ENCODE results near the gene CORIN. TPM values are rescaled to one million over a fixed set of nuclear protein-coding genes. Genes with fewer than 3 reads are reported as not detected.

Gene CORIN
- total and polyA plus RNA-seq, 2 experiments from 2014 or later, result not detected

GRCh38 chr4:47647544-47647943 lies 190.3 kb downstream of the CORIN start:
- Mint-ChIP-seq H3K9me3 (no peaks in the 10 kb centered on the region), H3K4me1 (peaks cover 12% of the 10 kb centered on the region), H3K27ac (no peak overlapping the region), H3K36me3 (ENCODE audit: low read depth) (no peaks in the 10 kb centered on the region), H3K4me3 (no peak overlapping the region), H3K27me3 (ENCODE audit: insufficient read depth, low read depth, poor library complexity) (no peaks in the 10 kb centered on the region)
- H3K27ac ChIP-seq (ENCODE audit: low read depth), result no peak overlapping the region
- no peak overlapping the region for H3K4me2 ChIP-seq
- no peaks in the 10 kb centered on the region for H3K9me2 ChIP-seq (ENCODE audit: insufficient read depth)
- H3K36me3 ChIP-seq (ENCODE audit: insufficient read depth), result no peaks in the 10 kb centered on the region
- H3K4me3 ChIP-seq, result no peak overlapping the region
- DNase-seq (ENCODE audit: low spot score), result no peak
- no peaks in the 10 kb centered on the region for H3K79me2 ChIP-seq (replicated peaks; ENCODE audit: insufficient read depth)
- H4K20me1 ChIP-seq (replicated peaks; ENCODE audit: insufficient read depth), result no peaks in the 10 kb centered on the region
- no peak overlapping the region for H2AFZ ChIP-seq
- peaks cover 9% of the 10 kb centered on the region for H3K4me1 ChIP-seq (ENCODE audit: insufficient read depth)
- TF ChIP-seq REST (IDR thresholded peaks at IDR 0.05; ENCODE audit: unreplicated experiment) (no peak), JUNB (IDR thresholded peaks at IDR 0.05; ENCODE audit: unreplicated experiment) (no peak), STAT1 (IDR thresholded peaks at IDR 0.05; ENCODE audit: unreplicated experiment) (no peak), NANOG (IDR thresholded peaks at IDR 0.05; ENCODE audit: borderline replicate concordance) (no peak), CTCF (conservative IDR thresholded peaks at IDR 0.05; ENCODE audit: low read depth in 2 of 2) (no peak), POLR2AphosphoS5 (IDR thresholded peaks at IDR 0.05; ENCODE audit: low read depth) (no peak), CREB1 (CRISPR knock-in tag; IDR thresholded peaks at IDR 0.05; ENCODE audit: low read depth) (no peak), EZH2 (IDR thresholded peaks at IDR 0.05; ENCODE audit: low read depth, unreplicated experiment) (no peak), ETS1 (IDR thresholded peaks at IDR 0.05) (no peak), ZNF462 (CRISPR knock-in tag; IDR thresholded peaks at IDR 0.05) (no peak), ZNF114 (CRISPR knock-in tag; IDR thresholded peaks at IDR 0.05) (no peak), ZNF331 (CRISPR knock-in tag; IDR thresholded peaks at IDR 0.05; ENCODE audit: low read depth) (no peak), EZH2phosphoT487 (IDR thresholded peaks at IDR 0.05; ENCODE audit: unreplicated experiment) (no peak)
- no peak for ATAC-seq
- no peaks in the 10 kb centered on the region for H3K27me3 ChIP-seq (ENCODE audit: insufficient read depth)
- no peaks in the 10 kb centered on the region for H3F3A ChIP-seq (replicated peaks; ENCODE audit: low read depth)

All from GM23338 (cell line).